A549 (cell line): Measurements from ENCODE around the gene RAB1B. TPM values are rescaled to one million over a fixed set of nuclear protein-coding genes. Genes with fewer than 3 reads are reported as not detected.

ENCODE experiments used
- ATAC-seq, 2 experiments: fragments of 200-7000 bp in 1 of 2; fragments of >200 bp in 1 of 2; cut with Nextera tagmentation in 1 of 2; cut with Tn5 transposase in 1 of 2; 3 replicates each; pipeline versions ENCODE4 v1.8.0 to v1.9.1; 2018 to 2020; ENCODE audit warnings: mild to moderate bottlenecking in 1 of 2, moderate library complexity in 1 of 2
- CTCF ChIA-PET: fragments of 300-600 bp; sonication (Branson Sonifier 250); formaldehyde crosslinking; extraction: SDS; loops from one replicate; lab custom pipeline; 2021; ENCODE audit warnings: antibody characterized with exemption, inconsistent platforms; lab: Yijun Ruan, JAX
- POLR2A ChIA-PET: fragments of 350-600 bp; formaldehyde crosslinking; extraction: SDS; loops from one replicate; lab custom pipeline; 2021; ENCODE audit warnings: antibody characterized with exemption, inconsistent platforms; lab: Yijun Ruan, JAX
- DNase-seq, 2 experiments: peaks; one replicate each; pipeline versions ENCODE4 v3.0.0 to v3.0.0-alpha.2; 2011 to 2016; ENCODE audit warnings: low read depth in 1 of 2, low spot score in 1 of 2
- FAIRE-seq: peaks from 2 replicates; lab custom pipeline; 2011; peaks lifted over from hg19 to GRCh38; lab: Jason Lieb, UNC
- H3K27ac ChIP-seq, 2 experiments: fragments of >200 bp; sonication (Bioruptor Twin); formaldehyde crosslinking; 3 replicates each; pipeline ENCODE4 v1.5.1; 2016 to 2017
- H3K4me1 ChIP-seq: fragments of >200 bp; sonication (Bioruptor Twin); formaldehyde crosslinking; 3 replicates; pipeline ENCODE4 v1.6.1; 2016
- H3K4me2 ChIP-seq: fragments of >200 bp; sonication (Bioruptor Twin); formaldehyde crosslinking; 3 replicates; pipeline ENCODE4 v1.6.1; 2016
- H3K4me3 ChIP-seq: fragments of >200 bp; sonication (Bioruptor Twin); formaldehyde crosslinking; 3 replicates; pipeline ENCODE4 v1.5.1; 2016
- H3K9me3 ChIP-seq: fragments of >200 bp; sonication (Bioruptor Twin); formaldehyde crosslinking; 3 replicates; pipeline ENCODE4 v1.6.1; 2016
- BHLHE40 ChIP-seq: IDR thresholded peaks from 2 replicates; pipeline ENCODE4 v1.6.1; 2012; ENCODE audit warnings: low read depth, low read length, inconsistent platforms
- CBX2 ChIP-seq: fragments of 200-600 bp; sonication (generic); IDR thresholded peaks from 2 replicates; pipeline ENCODE4 v1.6.1; 2016; ENCODE audit warnings: low read depth, mild to moderate bottlenecking, borderline replicate concordance
- CEBPB ChIP-seq, 2 experiments: fragments of >200 bp in 1 of 2; sonication (Bioruptor Twin) in 1 of 2; formaldehyde crosslinking in 1 of 2; IDR thresholded peaks; 2 replicates each; pipeline ENCODE4 v1.6.1; 2012 to 2016
- CHD4 ChIP-seq: fragments of 200-600 bp; sonication (generic); IDR thresholded peaks from 2 replicates; pipeline ENCODE4 v1.6.1; 2016; ENCODE audit warnings: antibody characterized with exemption, mild to moderate bottlenecking, borderline replicate concordance
- CTCF ChIP-seq: fragments of >200 bp; sonication (Bioruptor Twin); formaldehyde crosslinking; IDR thresholded peaks from 3 replicates; pipeline ENCODE4 v1.5.1; 2016
- EHF ChIP-seq: fragments of 250-450 bp; sonication (Bioruptor Pico); IDR thresholded peaks from 2 replicates; pipeline ENCODE4 v1.5.0; 2020; ENCODE audit warnings: mild to moderate bottlenecking
- GATA3 ChIP-seq: IDR thresholded peaks from 2 replicates; pipeline ENCODE4 v1.6.1; 2012; ENCODE audit warnings: borderline replicate concordance
- HDAC2 ChIP-seq: fragments of 200-600 bp; sonication (generic); IDR thresholded peaks from 2 replicates; pipeline ENCODE4 v1.6.1; 2016
- HEYL ChIP-seq: fragments of 250-450 bp; sonication (Bioruptor Pico); IDR thresholded peaks from 2 replicates; pipeline ENCODE4 v1.8.0; 2021; ENCODE audit warnings: mild to moderate bottlenecking, moderate library complexity
- HOXA7 ChIP-seq: fragments of 250-450 bp; sonication (Bioruptor Pico); IDR thresholded peaks from 2 replicates; pipeline ENCODE4 v1.5.0; 2020; ENCODE audit warnings: mild to moderate bottlenecking, moderate library complexity
- JUN ChIP-seq, 2 experiments: fragments of >200 bp; sonication (Bioruptor Twin); formaldehyde crosslinking; IDR thresholded peaks; 2 replicates in 1 of 2; 3 replicates in 1 of 2; pipeline ENCODE4 v1.6.1; 2016 to 2017
- MAFK ChIP-seq: fragments of 450-650 bp; IDR thresholded peaks from 2 replicates; pipeline ENCODE4 v1.6.1; 2014; ENCODE audit not compliant: partially characterized antibody
- MAX ChIP-seq: IDR thresholded peaks from 2 replicates; pipeline ENCODE4 v1.6.1; 2012
- MAZ ChIP-seq: fragments of 150-350 bp; IDR thresholded peaks from 2 replicates; pipeline ENCODE4 v1.6.1; 2014; ENCODE audit warnings: antibody characterized with exemption, low read depth, low read length, borderline replicate concordance
- NFE2L2 ChIP-seq: fragments of 150-350 bp; conservative IDR thresholded peaks from 2 replicates; pipeline ENCODE4 v1.6.1; 2014; ENCODE audit warnings: low read length
- NPAS2 ChIP-seq: fragments of 250-450 bp; sonication (Bioruptor Pico); IDR thresholded peaks from 2 replicates; pipeline ENCODE4 v1.8.0; 2022; ENCODE audit warnings: mild to moderate bottlenecking, moderate library complexity, borderline replicate concordance
- NR3C1 ChIP-seq: fragments of >200 bp; sonication (Bioruptor Twin); formaldehyde crosslinking; IDR thresholded peaks from 3 replicates; pipeline ENCODE4 v1.6.1; 2017
- POLR2AphosphoS2 ChIP-seq: conservative IDR thresholded peaks from 2 replicates; pipeline ENCODE4 v1.6.1; 2012; ENCODE audit warnings: low read length, improper control_type of control experiment, inconsistent platforms
- RAD21 ChIP-seq, 2 experiments: fragments of >200 bp in 1 of 2; sonication (Bioruptor Twin) in 1 of 2; formaldehyde crosslinking in 1 of 2; IDR thresholded peaks in 1 of 2; conservative IDR thresholded peaks in 1 of 2; 2 replicates in 1 of 2; 3 replicates in 1 of 2; pipeline ENCODE4 v1.6.1; 2012 to 2018; ENCODE audit warnings: inconsistent platforms in 1 of 2
- RCOR1 ChIP-seq: fragments of 150-350 bp; IDR thresholded peaks from 2 replicates; pipeline ENCODE4 v1.6.1; 2014; ENCODE audit warnings: antibody characterized with exemption, low read length, low read depth
- REST ChIP-seq: fragments of 200-600 bp; sonication (generic); IDR thresholded peaks from 2 replicates; pipeline ENCODE4 v1.6.1; 2016; ENCODE audit warnings: antibody characterized with exemption, mild to moderate bottlenecking, moderate library complexity
- RFX5 ChIP-seq: fragments of 450-650 bp; IDR thresholded peaks from 2 replicates; pipeline ENCODE4 v1.7.1; 2014; ENCODE audit warnings: antibody characterized with exemption, mild to moderate bottlenecking, moderate library complexity
- SMC3 ChIP-seq: fragments of >200 bp; sonication (Bioruptor Twin); formaldehyde crosslinking; IDR thresholded peaks from 3 replicates; pipeline ENCODE4 v1.6.1; 2018; ENCODE audit warnings: inconsistent platforms
- SREBF2 ChIP-seq: fragments of 450-650 bp; IDR thresholded peaks from 2 replicates; pipeline ENCODE4 v1.6.1; 2014; ENCODE audit warnings: mild to moderate bottlenecking, moderate library complexity
- TFCP2L1 ChIP-seq: fragments of 250-450 bp; sonication (Bioruptor Pico); IDR thresholded peaks from 2 replicates; pipeline ENCODE4 v1.5.0; 2021; ENCODE audit warnings: mild to moderate bottlenecking
- ZFP36 ChIP-seq: fragments of 450-650 bp; IDR thresholded peaks from 2 replicates; pipeline ENCODE4 v1.6.1; 2014; ENCODE audit warnings: borderline replicate concordance; ENCODE audit not compliant: partially characterized antibody
- ZNF302 ChIP-seq: fragments of 250-450 bp; sonication (Bioruptor Pico); IDR thresholded peaks from 2 replicates; pipeline ENCODE4 v1.9.0; 2021; ENCODE audit warnings: inconsistent platforms, mild to moderate bottlenecking, moderate library complexity
- ZSCAN20 ChIP-seq: fragments of 250-450 bp; sonication (Bioruptor Pico); IDR thresholded peaks from 2 replicates; pipeline ENCODE4 v1.8.0; 2022; ENCODE audit warnings: mild to moderate bottlenecking, moderate library complexity
- WGBS: methylation state at CpG from one replicate; pipeline ENCODE4 v1.1.6; 2017; ENCODE audit errors: missing lambda C conversion rate; 5-methylcytosine and 5-hydroxymethylcytosine counted together
- polyA plus RNA-seq, 4 experiments: library from polyadenylated mRNA; depleted of rRNA in 3 of 4; stranded (reverse); fragments of >200 nt; fragmentation: RNase III in 1 of 4; extraction: RNeasy Plus Mini Kit Qiagen cat#74134 plus additional on column Dnase treatment in 1 of 4; gene quantifications; 2 replicates in 3 of 4; 3 replicates in 1 of 4; pipeline ENCODE4 v1.2.3, GENCODE V29; 2011 to 2017

RAB1B gene
- polyA plus RNA-seq, 2 of the 4 experiments (the other 2 are of a cell fraction): 87.8 to 147 TPM

GRCh38 chr11:66323684-66324083, 55.2 kb downstream of the RAB1B start:
- H3K9me3 ChIP-seq: no peaks in the 10 kb centered on the region
- no peak for TF ChIP-seq TFCP2L1 (CRISPR knock-in tag)
- TF ChIP-seq RAD21 (conservative IDR thresholded peaks at IDR 0.05 in 1 of 2, IDR thresholded peaks at IDR 0.05 in 1 of 2): no peak
- TF ChIP-seq HDAC2: no peak
- no peak for TF ChIP-seq NFE2L2
- TF ChIP-seq CBX2: no peak
- TF ChIP-seq CHD4: no peak
- TF ChIP-seq GATA3: no peak
- no peak for TF ChIP-seq MAZ
- TF ChIP-seq HOXA7 (CRISPR knock-in tag): no peak
- no peak for TF ChIP-seq ZFP36
- TF ChIP-seq CEBPB (IDR thresholded peaks at IDR 0.05): no peak
- TF ChIP-seq BHLHE40: no peak
- no peak for TF ChIP-seq NPAS2 (CRISPR knock-in tag)
- no peak for TF ChIP-seq JUN (IDR thresholded peaks at IDR 0.05)
- TF ChIP-seq RCOR1: no peak
- FAIRE-seq: no peak
- ChIA-PET CTCF (interaction anchor here (1.7 to 2.1 kb wide), 2 partner anchors 13 to 41 kb away, joined by 6 to 22 read pairs; no protein-coding TSS in a partner anchor), POLR2A (no interaction called here)
- no peak overlapping the region for H3K4me3 ChIP-seq
- DNase-seq: no peak
- ATAC-seq: no peak
- peaks cover 38% of the 10 kb centered on the region for H3K4me1 ChIP-seq
- WGBS: 94% methylated on average over 1 of the region's 1 CpG
- no peak overlapping the region for H3K4me2 ChIP-seq
- H3K27ac ChIP-seq: no peak overlapping the region

GRCh38 chr11:66324664-66325063, 56.2 kb downstream of the RAB1B start:
- no peak for FAIRE-seq
- TF ChIP-seq POLR2AphosphoS2 (no peak), MAFK (peak; percentile 50), MAX (0 out of 2 replicates have a peak, but pooled peaks have one; percentile 17)
- CTCF ChIA-PET: interaction anchor here (0.9 to 2.1 kb wide), 5 partner anchors 11 to 42 kb away, joined by 3 to 22 read pairs (median 5); partner anchors contain the start of gene RIN1
- Histone ChIP-seq H3K27ac (peak overlapping the region in 1 of 2 experiments; percentile 88; a peak in 2 of 6 replicates), H3K4me1 (peaks cover 37% of the 10 kb centered on the region), H3K4me3 (no peak overlapping the region), H3K4me2 (no peak overlapping the region; the same call in 2 of the 3 replicates), H3K9me3 (no peaks in the 10 kb centered on the region)
- no peak for DNase-seq
- no peak for ATAC-seq
- 40% methylated on average over 10 of the region's 10 CpGs for WGBS
- POLR2A ChIA-PET: interaction anchor here (1.0 kb wide), 1 partner anchor 12 kb away, joined by 6 read pairs; no protein-coding TSS in a partner anchor

GRCh38 chr11:66325263-66325671, 56.8 kb downstream of the RAB1B start:
- ATAC-seq (no peak), FAIRE-seq (no peak), DNase-seq (no peak)
- no peak overlapping the region for H3K4me3 ChIP-seq
- H3K9me3 ChIP-seq: no peaks in the 10 kb centered on the region
- peak overlapping the region in 1 of 2 experiments; percentile 88; a peak in 2 of 6 replicates for H3K27ac ChIP-seq
- TF ChIP-seq JUN (IDR thresholded peaks at IDR 0.05) (no peak), SREBF2 (no peak), ZNF302 (CRISPR knock-in tag) (no peak), SMC3 (no peak), EHF (CRISPR knock-in tag) (no peak), HEYL (CRISPR knock-in tag) (no peak), NPAS2 (CRISPR knock-in tag) (no peak), ZSCAN20 (no peak), RCOR1 (no peak), ZFP36 (no peak), NR3C1 (no peak), REST (no peak), RFX5 (no peak), CEBPB (IDR thresholded peaks at IDR 0.05) (no peak), CTCF (no peak), RAD21 (conservative IDR thresholded peaks at IDR 0.05 in 1 of 2, IDR thresholded peaks at IDR 0.05 in 1 of 2) (no peak), GATA3 (no peak)
- TF ChIP-seq, all 56 proteins: peak for 0
- Histone ChIP-seq H3K4me2 (no peak overlapping the region; the same call in 2 of the 3 replicates), H3K4me1 (peaks cover 37% of the 10 kb centered on the region)
- WGBS: 84% methylated on average over 8 of the region's 8 CpGs
- ChIA-PET POLR2A (interaction anchor here (1.0 kb wide), 1 partner anchor 13 kb away, joined by 6 read pairs; no protein-coding TSS in a partner anchor), CTCF (interaction anchor here (0.9 to 2.1 kb wide), 6 partner anchors 10 to 43 kb away, joined by 3 to 22 read pairs (median 4); partner anchors contain the start of gene RIN1)
